T47D (cell line): ENCODE measurements around the gene TPSAB1.

ENCODE experiments used
- DNase-seq, 2 experiments: peaks; one replicate each; pipeline versions ENCODE4 v3.0.0 to v3.0.0-alpha.2; 2011 to 2012; ENCODE audit warnings: low read depth in 1 of 2, low spot score in 1 of 2
- JUND ChIP-seq: IDR thresholded peaks from 2 replicates; pipeline ENCODE4 v1.6.1; 2012; ENCODE audit warnings: low read depth
- in situ Hi-C: cut with HindIII; loops from 2 replicates; pipeline ENCODE4 v1.10.0; 2016; ENCODE audit warnings: low sequenced_read_pairs, low pct_unique_long_range_greater_than_20kb

The TPSAB1 gene

GRCh38 chr16:1199347-1200013 lies 41.0 kb upstream of the TPSAB1 start:
- in situ Hi-C loops, result no loop called here
- peak in 1 of 2 experiments; percentile 49 for DNase-seq
- TF ChIP-seq JUND, result no peak

- in situ Hi-C loops, result no loop called here
- DNase-seq, result no peak
- no peak for TF ChIP-seq JUND
Observed at GRCh38 chr16:1200014-1200627, 40.4 kb upstream of the TPSAB1 start.

DNA sequence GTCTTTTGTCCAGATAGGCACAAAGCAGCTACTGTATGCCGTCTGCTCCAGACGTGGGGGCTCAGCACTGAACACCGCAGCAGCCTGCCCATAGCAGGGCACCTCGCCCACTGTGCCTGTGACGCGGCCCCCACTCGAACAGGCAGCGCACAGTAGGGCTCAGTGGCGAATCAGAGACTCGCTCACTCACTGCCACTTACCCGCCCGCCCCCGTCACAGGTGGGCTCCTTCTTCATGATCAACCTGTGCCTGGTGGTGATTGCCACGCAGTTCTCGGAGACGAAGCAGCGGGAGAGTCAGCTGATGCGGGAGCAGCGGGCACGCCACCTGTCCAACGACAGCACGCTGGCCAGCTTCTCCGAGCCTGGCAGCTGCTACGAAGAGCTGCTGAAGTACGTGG lies 39.1 kb upstream of the TPSAB1 start:
- no peak for DNase-seq
- in situ Hi-C loops, result no loop called here
- TF ChIP-seq JUND, result no peak

DNA sequence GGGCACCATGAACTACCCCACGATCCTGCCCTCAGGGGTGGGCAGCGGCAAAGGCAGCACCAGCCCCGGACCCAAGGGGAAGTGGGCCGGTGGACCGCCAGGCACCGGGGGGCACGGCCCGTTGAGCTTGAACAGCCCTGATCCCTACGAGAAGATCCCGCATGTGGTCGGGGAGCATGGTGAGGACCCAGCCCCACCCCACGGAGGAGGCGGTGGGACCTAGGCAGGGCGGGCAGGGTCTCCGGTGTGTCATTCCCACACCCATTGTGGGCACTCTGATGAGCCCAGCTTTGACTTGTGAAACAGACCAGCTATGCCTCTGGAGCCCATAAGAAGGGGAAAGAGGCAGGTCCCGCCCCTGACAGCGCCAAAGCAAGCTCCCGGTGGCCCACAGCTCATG lies 38.2 kb upstream of the TPSAB1 start:
- no peak for TF ChIP-seq JUND
- DNase-seq, result no peak
- in situ Hi-C loops, result no loop called here

DNA sequence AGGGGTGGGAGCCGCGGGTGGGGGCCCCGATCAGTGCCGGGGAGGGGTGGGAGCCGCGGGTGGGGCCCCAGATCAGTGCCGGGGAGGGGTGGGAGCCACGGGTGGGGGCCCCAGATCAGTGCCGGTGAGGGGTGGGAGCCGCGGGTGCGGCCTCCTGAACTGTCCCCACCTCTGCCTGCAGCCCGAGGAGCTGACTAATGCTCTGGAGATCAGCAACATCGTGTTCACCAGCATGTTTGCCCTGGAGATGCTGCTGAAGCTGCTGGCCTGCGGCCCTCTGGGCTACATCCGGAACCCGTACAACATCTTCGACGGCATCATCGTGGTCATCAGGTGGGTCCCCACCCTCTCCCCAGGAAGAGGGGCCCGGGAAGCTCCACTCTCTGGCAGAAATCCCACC lies 35.6 kb upstream of the TPSAB1 start:
- DNase-seq, result no peak
- no peak for TF ChIP-seq JUND
- in situ Hi-C loops, result no loop called here

DNA sequence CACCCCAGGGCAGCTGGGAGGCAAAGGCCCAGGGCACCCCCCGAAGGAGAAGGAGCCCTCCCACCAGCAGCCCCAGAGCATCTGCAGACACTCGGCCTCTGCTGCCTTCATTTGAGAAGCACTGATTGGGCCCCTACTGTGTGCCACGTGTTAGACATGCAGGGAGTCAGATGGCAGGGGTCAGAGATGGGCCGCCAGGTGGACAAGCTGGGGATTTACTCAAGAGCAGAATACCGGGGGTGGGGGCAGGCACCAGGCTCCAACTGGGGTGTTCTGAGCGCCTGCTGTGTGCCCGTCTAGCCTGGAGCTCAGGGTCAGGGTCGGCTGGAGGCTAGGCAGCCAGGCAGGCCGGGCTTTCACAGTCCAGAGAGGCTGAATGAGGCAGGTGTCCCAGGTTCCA lies 34.2 kb upstream of the TPSAB1 start:
- in situ Hi-C loops, result no loop called here
- no peak for DNase-seq
- no peak for TF ChIP-seq JUND

GRCh38 chr16:1206786-1207185 lies 33.7 kb upstream of the TPSAB1 start:
- no peak for TF ChIP-seq JUND
- DNase-seq, result no peak
- in situ Hi-C loops, result no loop called here

GRCh38 chr16:1208239-1208830 lies 32.2 kb upstream of the TPSAB1 start:
- no peak for DNase-seq
- in situ Hi-C loops, result no loop called here
- TF ChIP-seq JUND, result no peak

DNA sequence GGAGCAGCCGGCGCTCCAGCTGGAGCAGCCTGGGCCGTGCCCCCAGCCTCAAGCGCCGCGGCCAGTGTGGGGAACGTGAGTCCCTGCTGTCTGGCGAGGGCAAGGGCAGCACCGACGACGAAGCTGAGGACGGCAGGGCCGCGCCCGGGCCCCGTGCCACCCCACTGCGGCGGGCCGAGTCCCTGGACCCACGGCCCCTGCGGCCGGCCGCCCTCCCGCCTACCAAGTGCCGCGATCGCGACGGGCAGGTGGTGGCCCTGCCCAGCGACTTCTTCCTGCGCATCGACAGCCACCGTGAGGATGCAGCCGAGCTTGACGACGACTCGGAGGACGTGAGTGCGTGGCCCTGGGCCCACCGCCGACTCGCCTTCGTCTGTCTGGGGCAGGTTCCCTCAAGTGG lies 31.4 kb upstream of the TPSAB1 start:
- DNase-seq, result no peak
- in situ Hi-C loops, result no loop called here
- no peak for TF ChIP-seq JUND

- in situ Hi-C loops, result no loop called here
- TF ChIP-seq JUND, result no peak
- DNase-seq, result no peak
Observed at GRCh38 chr16:1210461-1210860, 30.0 kb upstream of the TPSAB1 start.

DNA sequence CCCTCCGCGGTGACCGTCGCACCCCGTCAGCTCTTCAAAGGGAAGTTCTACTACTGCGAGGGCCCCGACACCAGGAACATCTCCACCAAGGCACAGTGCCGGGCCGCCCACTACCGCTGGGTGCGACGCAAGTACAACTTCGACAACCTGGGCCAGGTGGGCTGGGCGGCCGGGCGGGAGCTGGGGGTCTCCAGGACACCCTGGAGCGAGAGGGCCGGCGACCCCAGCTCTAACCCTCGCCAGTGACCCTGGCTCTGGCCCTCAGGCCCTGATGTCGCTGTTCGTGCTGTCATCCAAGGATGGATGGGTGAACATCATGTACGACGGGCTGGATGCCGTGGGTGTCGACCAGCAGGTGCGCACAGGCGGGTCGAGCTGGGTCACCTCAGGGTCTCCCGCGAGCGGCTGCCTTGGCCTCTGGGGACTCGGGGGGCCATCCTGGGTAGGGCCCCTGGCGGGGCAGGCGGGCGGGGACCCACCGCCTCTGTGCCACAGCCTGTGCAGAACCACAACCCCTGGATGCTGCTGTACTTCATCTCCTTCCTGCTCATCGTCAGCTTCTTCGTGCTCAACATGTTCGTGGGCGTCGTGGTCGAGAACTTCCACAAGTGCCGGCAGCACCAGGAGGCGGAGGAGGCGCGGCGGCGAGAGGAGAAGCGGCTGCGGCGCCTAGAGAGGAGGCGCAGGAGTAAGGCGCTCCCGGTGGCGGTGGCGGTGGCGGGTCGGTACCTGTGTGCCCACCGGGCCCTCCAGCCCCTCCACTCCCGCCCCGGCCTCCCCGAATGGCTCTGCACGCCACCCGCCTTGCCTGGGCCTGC lies 28.8 kb upstream of the TPSAB1 start:
- TF ChIP-seq JUND, result no peak
- in situ Hi-C loops, result no loop called here

GRCh38 chr16:1212616-1213194 lies 27.8 kb upstream of the TPSAB1 start:
- no peak for TF ChIP-seq JUND
- DNase-seq, result no peak
- in situ Hi-C loops, result no loop called here

More for the DNA sequence above, 28.8 kb upstream of the TPSAB1 start:
- DNase-seq, result no peak
